Measurements from ENCODE around the gene SYCP3. TPM values are rescaled to one million over a fixed set of nuclear protein-coding genes. Genes with fewer than 3 reads are reported as not detected.

The SYCP3 gene
- total and polyA plus RNA-seq, 2 of the 8 experiments (the other 6 are each of a cell fraction or from before 2014, with no cell fraction given) = 0.02 to 0.07 TPM

- Histone ChIP-seq H3K18ac (ENCODE audit: extremely low read depth, low read length) (no peak overlapping the region), H3K4me3 (ENCODE audit: extremely low read depth in 1 of 4, insufficient read depth in 2 of 4, low read depth in 3 of 4, low read length in 4 of 4) (no peak overlapping the region), H3K27ac (ENCODE audit: low read depth, low read length) (no peak overlapping the region; the same call in 1 of the 2 replicates), H3K14ac (ENCODE audit: insufficient read length) (no peak overlapping the region), H2AFZ (ENCODE audit: low read length) (no peak overlapping the region), H3K79me2 (ENCODE audit: control insufficient read depth in 1 of 2, insufficient read depth in 2 of 2, low read length in 2 of 2) (no peaks in the 10 kb centered on the region), H3K79me1 (ENCODE audit: low read depth, low read length) (no peaks in the 10 kb centered on the region; the same call in 1 of the 2 replicates), H4K91ac (replicated peaks; ENCODE audit: insufficient read length, low read length) (no peak overlapping the region), H3K23ac (ENCODE audit: insufficient read length) (no peak overlapping the region), H2BK15ac (ENCODE audit: low read length) (no peak overlapping the region), H3K4me2 (ENCODE audit: insufficient read depth in 1 of 2, low read depth in 2 of 2, low read length in 2 of 2) (no peak overlapping the region), H2BK20ac (ENCODE audit: low read length) (no peak overlapping the region), H2BK12ac (ENCODE audit: low read depth, low read length) (no peak overlapping the region), H4K8ac (ENCODE audit: extremely low read depth, insufficient read depth, low read length) (no peak overlapping the region), H3K23me2 (ENCODE audit: low read depth, low read length) (no peaks in the 10 kb centered on the region), H3K9me3 (ENCODE audit: insufficient read depth in 2 of 2, low read depth in 1 of 2, low read length in 1 of 2) (no peaks in the 10 kb centered on the region), H3K56ac (replicated peaks; ENCODE audit: insufficient read length, low read depth, low read length) (no peak overlapping the region), H3K4ac (replicated peaks; ENCODE audit: insufficient read length, low read depth, low read length) (no peak overlapping the region), H2BK5ac (ENCODE audit: low read depth, low read length) (no peak overlapping the region), H3K9ac (replicated peaks in 1 of 4; ENCODE audit: extremely low read depth in 1 of 4, low read depth in 3 of 4, low read length in 3 of 4) (no peak overlapping the region), H3K36me3 (ENCODE audit: control insufficient read depth in 2 of 4, insufficient read depth in 4 of 4, low read length in 3 of 4) (peaks cover 7 to 58% (median 25%) of the 10 kb centered on the region in 4 experiments; a peak in 6 of 8 replicates), H4K20me1 (replicated peaks in 1 of 2; ENCODE audit: control insufficient read depth in 1 of 2, insufficient read depth in 2 of 2, low read length in 2 of 2) (no peaks in the 10 kb centered on the region), H2AK5ac (ENCODE audit: low read depth, low read length) (no peak overlapping the region), H3K27me3 (replicated peaks in 1 of 4; ENCODE audit: control insufficient read depth in 3 of 4, extremely low read depth in 1 of 4, insufficient read depth in 3 of 4, low read length in 3 of 4) (no peaks in the 10 kb centered on the region), H4K5ac (ENCODE audit: insufficient read length, low read depth, low read length) (no peak overlapping the region), H2BK120ac (replicated peaks; ENCODE audit: low read depth, low read length) (no peak overlapping the region), H3K4me1 (replicated peaks in 1 of 4; ENCODE audit: control insufficient read depth in 3 of 4, insufficient read depth in 4 of 4, low read length in 3 of 4) (no peaks in the 10 kb centered on the region)
- CTCF ChIA-PET (ENCODE audit: partially characterized antibody) = interaction anchor here (0.8 to 5.0 kb wide), 6 partner anchors 11 to 78 kb away, joined by 3 to 38 read pairs (median 12); partner anchors contain the start of gene GNPTAB
- POLR2A ChIA-PET (ENCODE audit: partially characterized antibody) = interaction anchor here (0.5 kb wide), 1 partner anchor 65 kb away, joined by 3 read pairs; no protein-coding TSS in a partner anchor
- no peak for TF ChIP-seq YY1 (IDR thresholded peaks at IDR 0.05; ENCODE audit: low read depth, low read length)
- TF ChIP-seq SAP30 (IDR thresholded peaks at IDR 0.05; ENCODE audit: insufficient read depth, insufficient replicate concordance, low read length) = no peak
- no peak for TF ChIP-seq JUN (IDR thresholded peaks at IDR 0.05; ENCODE audit: low read depth, low read length)
- no peak for TF ChIP-seq KDM5A (IDR thresholded peaks at IDR 0.05; ENCODE audit: low read length)
- TF ChIP-seq POU5F1 (IDR thresholded peaks at IDR 0.05; ENCODE audit: low read depth, low read length) = no peak
- no peak for TF ChIP-seq ATF3 (IDR thresholded peaks at IDR 0.05; ENCODE audit: insufficient read depth, low read depth, low read length)
- DNase-seq (ENCODE audit: low read depth in 1 of 2, low spot score in 2 of 2) = no peak
- WGBS, 2 experiments (ENCODE audit: extremely low coverage in 1 of 2, insufficient coverage in 1 of 2, insufficient read length in 1 of 2, insufficient replicate concordance in 2 of 2, low coverage in 1 of 2, low lambda C conversion rate in 2 of 2, missing lambda C conversion rate in 1 of 2) = 84% methylated on average over 4 of the region's 4 CpGs; no CpG with 5 or more reads in 1 of the 2 experiments
- peak; percentile 63 for FAIRE-seq
Measured at GRCh38 chr12:101761781-101762180, 22.5 kb upstream of the SYCP3 start.

Data from H1 (cell line).